ENCODE measurements around the gene PPP1R9A. TPM values are rescaled to one million over a fixed set of nuclear protein-coding genes. Genes with fewer than 3 reads are reported as not detected.

The PPP1R9A gene
- total and polyA plus RNA-seq, 2 donors, result 1.4 to 2.2 TPM

- Histone ChIP-seq H3K4me1 (ENCODE audit: control insufficient read depth in 2 of 2, insufficient read depth in 2 of 2, low read length in 2 of 2) (no peaks in the 10 kb centered on the region), H3K27me3 (ENCODE audit: control insufficient read depth in 2 of 2, insufficient read depth in 1 of 2, low read length in 1 of 2) (no peaks in the 10 kb centered on the region), H3K36me3 (ENCODE audit: control insufficient read depth in 2 of 2, insufficient read depth in 2 of 2, low read length in 1 of 2) (no peaks in the 10 kb centered on the region), H3K27ac (ENCODE audit: low read depth in 1 of 2, low read length in 1 of 2) (no peak overlapping the region), H3K9me3 (ENCODE audit: control insufficient read depth in 2 of 2, insufficient read depth in 1 of 2, low read length in 1 of 2) (no peaks in the 10 kb centered on the region), H3K4me3 (ENCODE audit: low read length in 2 of 2) (no peak overlapping the region)
- WGBS, result 99% methylated on average over 6 of the region's 6 CpGs
- DNase-seq (ENCODE audit: low read depth in 6 of 9, low spot score in 9 of 9), result no peak
Observed at GRCh38 chr7:95204618-95205017, 297.2 kb downstream of the PPP1R9A start.

GRCh38 chr7:95205665-95206225, 298.4 kb downstream of the PPP1R9A start:
- Histone ChIP-seq H3K27ac (ENCODE audit: low read depth in 1 of 2, low read length in 1 of 2) (no peak overlapping the region), H3K4me3 (ENCODE audit: low read length in 2 of 2) (no peak overlapping the region), H3K27me3 (ENCODE audit: control insufficient read depth in 2 of 2, insufficient read depth in 1 of 2, low read length in 1 of 2) (no peaks in the 10 kb centered on the region), H3K4me1 (ENCODE audit: control insufficient read depth in 2 of 2, insufficient read depth in 2 of 2, low read length in 2 of 2) (no peaks in the 10 kb centered on the region), H3K9me3 (ENCODE audit: control insufficient read depth in 2 of 2, insufficient read depth in 1 of 2, low read length in 1 of 2) (no peaks in the 10 kb centered on the region), H3K36me3 (ENCODE audit: control insufficient read depth in 2 of 2, insufficient read depth in 2 of 2, low read length in 1 of 2) (no peaks in the 10 kb centered on the region)
- WGBS, result 85% methylated on average over 1 of the region's 1 CpG
- no peak for DNase-seq (ENCODE audit: low read depth in 6 of 9, low spot score in 9 of 9)

GRCh38 chr7:95209276-95209675, 301.9 kb downstream of the PPP1R9A start:
- Histone ChIP-seq H3K4me1 (ENCODE audit: control insufficient read depth in 2 of 2, insufficient read depth in 2 of 2, low read length in 2 of 2) (no peaks in the 10 kb centered on the region), H3K9me3 (ENCODE audit: control insufficient read depth in 2 of 2, insufficient read depth in 1 of 2, low read length in 1 of 2) (no peaks in the 10 kb centered on the region), H3K4me3 (ENCODE audit: low read length in 2 of 2) (no peak overlapping the region), H3K36me3 (ENCODE audit: control insufficient read depth in 2 of 2, insufficient read depth in 2 of 2, low read length in 1 of 2) (no peaks in the 10 kb centered on the region), H3K27me3 (ENCODE audit: control insufficient read depth in 2 of 2, insufficient read depth in 1 of 2, low read length in 1 of 2) (no peaks in the 10 kb centered on the region), H3K27ac (ENCODE audit: low read depth in 1 of 2, low read length in 1 of 2) (no peak overlapping the region)
- 98% methylated on average over 2 of the region's 2 CpGs for WGBS
- DNase-seq (ENCODE audit: low read depth in 6 of 9, low spot score in 9 of 9), result no peak

- WGBS, result 91% methylated on average over 2 of the region's 2 CpGs
- no peaks in the 10 kb centered on the region for H3K4me1 ChIP-seq (ENCODE audit: control insufficient read depth in 2 of 2, insufficient read depth in 2 of 2, low read length in 2 of 2)
- no peak overlapping the region for H3K4me3 ChIP-seq (ENCODE audit: low read length in 2 of 2)
- no peaks in the 10 kb centered on the region for H3K27me3 ChIP-seq (ENCODE audit: control insufficient read depth in 2 of 2, insufficient read depth in 1 of 2, low read length in 1 of 2)
- no peaks in the 10 kb centered on the region for H3K9me3 ChIP-seq (ENCODE audit: control insufficient read depth in 2 of 2, insufficient read depth in 1 of 2, low read length in 1 of 2)
- H3K36me3 ChIP-seq (ENCODE audit: control insufficient read depth in 2 of 2, insufficient read depth in 2 of 2, low read length in 1 of 2), result no peaks in the 10 kb centered on the region
- DNase-seq (ENCODE audit: low read depth in 6 of 9, low spot score in 9 of 9), result no peak
- H3K27ac ChIP-seq (ENCODE audit: low read depth in 1 of 2, low read length in 1 of 2), result no peak overlapping the region
Observed at GRCh38 chr7:95209788-95210187, 302.4 kb downstream of the PPP1R9A start.

GRCh38 chr7:95213148-95213547, 305.8 kb downstream of the PPP1R9A start:
- Histone ChIP-seq H3K4me3 (ENCODE audit: low read length in 2 of 2) (no peak overlapping the region), H3K27ac (ENCODE audit: low read depth in 1 of 2, low read length in 1 of 2) (no peak overlapping the region), H3K27me3 (ENCODE audit: control insufficient read depth in 2 of 2, insufficient read depth in 1 of 2, low read length in 1 of 2) (no peaks in the 10 kb centered on the region), H3K4me1 (ENCODE audit: control insufficient read depth in 2 of 2, insufficient read depth in 2 of 2, low read length in 2 of 2) (no peaks in the 10 kb centered on the region), H3K36me3 (ENCODE audit: control insufficient read depth in 2 of 2, insufficient read depth in 2 of 2, low read length in 1 of 2) (no peaks in the 10 kb centered on the region), H3K9me3 (ENCODE audit: control insufficient read depth in 2 of 2, insufficient read depth in 1 of 2, low read length in 1 of 2) (no peaks in the 10 kb centered on the region)
- 98% methylated on average over 2 of the region's 2 CpGs for WGBS
- DNase-seq (ENCODE audit: low read depth in 6 of 9, low spot score in 9 of 9), result no peak

- 94% methylated on average over 6 of the region's 6 CpGs for WGBS
- no peak overlapping the region for H3K4me3 ChIP-seq (ENCODE audit: low read length in 2 of 2)
- no peaks in the 10 kb centered on the region for H3K27me3 ChIP-seq (ENCODE audit: control insufficient read depth in 2 of 2, insufficient read depth in 1 of 2, low read length in 1 of 2)
- no peaks in the 10 kb centered on the region for H3K4me1 ChIP-seq (ENCODE audit: control insufficient read depth in 2 of 2, insufficient read depth in 2 of 2, low read length in 2 of 2)
- H3K9me3 ChIP-seq (ENCODE audit: control insufficient read depth in 2 of 2, insufficient read depth in 1 of 2, low read length in 1 of 2), result no peaks in the 10 kb centered on the region
- no peak overlapping the region for H3K27ac ChIP-seq (ENCODE audit: low read depth in 1 of 2, low read length in 1 of 2)
- no peak for DNase-seq (ENCODE audit: low read depth in 6 of 9, low spot score in 9 of 9)
- no peaks in the 10 kb centered on the region for H3K36me3 ChIP-seq (ENCODE audit: control insufficient read depth in 2 of 2, insufficient read depth in 2 of 2, low read length in 1 of 2)
Observed at GRCh38 chr7:95213809-95214492, 306.6 kb downstream of the PPP1R9A start.

GRCh38 chr7:95219721-95220120, 312.3 kb downstream of the PPP1R9A start:
- DNase-seq (ENCODE audit: low read depth in 6 of 9, low spot score in 9 of 9), result no peak
- H3K27ac ChIP-seq (ENCODE audit: low read depth in 1 of 2, low read length in 1 of 2), result no peak overlapping the region
- WGBS, result 89% methylated on average over 2 of the region's 2 CpGs
- H3K4me3 ChIP-seq (ENCODE audit: low read length in 2 of 2), result no peak overlapping the region
- no peaks in the 10 kb centered on the region for H3K9me3 ChIP-seq (ENCODE audit: control insufficient read depth in 2 of 2, insufficient read depth in 1 of 2, low read length in 1 of 2)
- H3K27me3 ChIP-seq (ENCODE audit: control insufficient read depth in 2 of 2, insufficient read depth in 1 of 2, low read length in 1 of 2), result no peaks in the 10 kb centered on the region
- no peaks in the 10 kb centered on the region for H3K4me1 ChIP-seq (ENCODE audit: control insufficient read depth in 2 of 2, insufficient read depth in 2 of 2, low read length in 2 of 2)
- H3K36me3 ChIP-seq (ENCODE audit: control insufficient read depth in 2 of 2, insufficient read depth in 2 of 2, low read length in 1 of 2), result no peaks in the 10 kb centered on the region

- DNase-seq (ENCODE audit: low read depth in 6 of 9, low spot score in 9 of 9), result no peak
- no peaks in the 10 kb centered on the region for H3K27me3 ChIP-seq (ENCODE audit: control insufficient read depth in 2 of 2, insufficient read depth in 1 of 2, low read length in 1 of 2)
- WGBS, result 97% methylated on average over 3 of the region's 3 CpGs
Observed at GRCh38 chr7:95220328-95220727, 312.9 kb downstream of the PPP1R9A start.

GRCh38 chr7:95225301-95225700, 317.9 kb downstream of the PPP1R9A start:
- WGBS, result 93% methylated on average over 2 of the region's 2 CpGs
- no peaks in the 10 kb centered on the region for H3K4me1 ChIP-seq (ENCODE audit: control insufficient read depth in 2 of 2, insufficient read depth in 2 of 2, low read length in 2 of 2)
- no peak overlapping the region for H3K27ac ChIP-seq (ENCODE audit: low read depth in 1 of 2, low read length in 1 of 2)
- H3K27me3 ChIP-seq (ENCODE audit: control insufficient read depth in 2 of 2, insufficient read depth in 1 of 2, low read length in 1 of 2), result no peaks in the 10 kb centered on the region
- no peak for DNase-seq (ENCODE audit: low read depth in 6 of 9, low spot score in 9 of 9)
- H3K9me3 ChIP-seq (ENCODE audit: control insufficient read depth in 2 of 2, insufficient read depth in 1 of 2, low read length in 1 of 2), result no peaks in the 10 kb centered on the region
- no peak overlapping the region for H3K4me3 ChIP-seq (ENCODE audit: low read length in 2 of 2)
- no peaks in the 10 kb centered on the region for H3K36me3 ChIP-seq (ENCODE audit: control insufficient read depth in 2 of 2, insufficient read depth in 2 of 2, low read length in 1 of 2)

More at GRCh38 chr7:95220328-95220727, 312.9 kb downstream of the PPP1R9A start:
- Histone ChIP-seq H3K4me1 (ENCODE audit: control insufficient read depth in 2 of 2, insufficient read depth in 2 of 2, low read length in 2 of 2) (no peaks in the 10 kb centered on the region), H3K36me3 (ENCODE audit: control insufficient read depth in 2 of 2, insufficient read depth in 2 of 2, low read length in 1 of 2) (no peaks in the 10 kb centered on the region), H3K27ac (ENCODE audit: low read depth in 1 of 2, low read length in 1 of 2) (no peak overlapping the region), H3K4me3 (ENCODE audit: low read length in 2 of 2) (no peak overlapping the region), H3K9me3 (ENCODE audit: control insufficient read depth in 2 of 2, insufficient read depth in 1 of 2, low read length in 1 of 2) (no peaks in the 10 kb centered on the region)

Data from thymus (tissue), 11 donors.